Parathyroid adenoma (tissue), 2 donors: Measurements from ENCODE around the gene GALNT18.
A peak's percentile ranks its signal among the peaks of the same experiment; 100 is the strongest.

Experiments
- H2AFZ ChIP-seq: fragments of 300-600 bp; sonication (generic); one replicate; pipeline ENCODE4 v1.7.0; 2017; ENCODE audit warnings: antibody characterized with exemption, mild to moderate bottlenecking
- H3K27ac ChIP-seq: fragments of 300-600 bp; sonication (generic); one replicate; pipeline ENCODE4 v1.7.0; 2017
- H3K27me3 ChIP-seq: fragments of 300-600 bp; sonication (generic); one replicate; pipeline ENCODE4 v1.7.0; 2017; ENCODE audit warnings: low read length; ENCODE audit not compliant: control insufficient read depth, insufficient read depth
- H3K36me3 ChIP-seq: fragments of 300-600 bp; sonication (generic); one replicate; pipeline ENCODE4 v1.7.0; 2017; ENCODE audit warnings: low read length; ENCODE audit not compliant: control insufficient read depth, insufficient read depth
- H3K4me1 ChIP-seq: fragments of 300-600 bp; sonication (generic); one replicate; pipeline ENCODE4 v1.7.0; 2017; ENCODE audit warnings: control low read depth
- H3K4me2 ChIP-seq: fragments of 300-600 bp; sonication (generic); one replicate; pipeline ENCODE4 v1.7.0; 2017; ENCODE audit warnings: low read length
- H3K4me3 ChIP-seq: fragments of 300-600 bp; sonication (generic); one replicate; pipeline ENCODE4 v1.7.0; 2017; ENCODE audit warnings: low read depth, low read length
- H3K79me2 ChIP-seq: fragments of 300-600 bp; sonication (generic); one replicate; pipeline ENCODE4 v1.7.0; 2017; ENCODE audit warnings: control low read depth
- H3K9ac ChIP-seq: fragments of 300-600 bp; sonication (generic); one replicate; pipeline ENCODE4 v1.7.0; 2017; ENCODE audit warnings: mild to moderate bottlenecking
- H3K9me3 ChIP-seq: fragments of 300-600 bp; sonication (generic); one replicate; pipeline ENCODE4 v1.7.0; 2017; ENCODE audit warnings: low read length; ENCODE audit not compliant: control insufficient read depth
- CTCF ChIP-seq: fragments of 300-600 bp; sonication (generic); IDR thresholded peaks from one replicate; pipeline ENCODE4 v1.7.0; 2017; ENCODE audit warnings: antibody characterized with exemption, mild to moderate bottlenecking
- donor health status: primary hyperparathyroidism.

The GALNT18 gene

GRCh38 chr11:11408436-11409221 is 213.2 kb downstream of the GALNT18 start:
- H3K9ac ChIP-seq: no peak overlapping the region
- H3K4me2 ChIP-seq: no peak overlapping the region
- peaks cover 35% of the 10 kb centered on the region for H3K4me1 ChIP-seq
- no peak overlapping the region for H3K4me3 ChIP-seq
- H3K36me3 ChIP-seq: no peaks in the 10 kb centered on the region
- H2AFZ ChIP-seq: no peak overlapping the region
- peaks cover 3% of the 10 kb centered on the region for H3K79me2 ChIP-seq
- H3K27ac ChIP-seq: no peak overlapping the region
- no peaks in the 10 kb centered on the region for H3K9me3 ChIP-seq
- no peaks in the 10 kb centered on the region for H3K27me3 ChIP-seq
- TF ChIP-seq CTCF: no peak

- Histone ChIP-seq H2AFZ (no peak overlapping the region), H3K4me1 (peaks cover 32% of the 10 kb centered on the region), H3K4me2 (no peak overlapping the region), H3K9ac (no peak overlapping the region), H3K36me3 (no peaks in the 10 kb centered on the region), H3K4me3 (no peak overlapping the region), H3K9me3 (no peaks in the 10 kb centered on the region), H3K79me2 (peaks cover 3% of the 10 kb centered on the region), H3K27me3 (no peaks in the 10 kb centered on the region), H3K27ac (no peak overlapping the region)
- TF ChIP-seq CTCF: no peak
Measured at GRCh38 chr11:11407763-11408084, 214.1 kb downstream of the GALNT18 start.

- no peak for TF ChIP-seq CTCF
- Histone ChIP-seq H2AFZ (peak overlapping the region; percentile 42), H3K4me3 (no peak overlapping the region), H3K4me2 (no peak overlapping the region), H3K4me1 (peaks cover 32% of the 10 kb centered on the region), H3K36me3 (no peaks in the 10 kb centered on the region), H3K27ac (peak overlapping the region; percentile 42), H3K27me3 (no peaks in the 10 kb centered on the region), H3K79me2 (peaks cover 3% of the 10 kb centered on the region), H3K9me3 (no peaks in the 10 kb centered on the region), H3K9ac (no peak overlapping the region)
Measured at GRCh38 chr11:11407065-11407762, 214.6 kb downstream of the GALNT18 start.

- Histone ChIP-seq H2AFZ (peak overlapping the region; percentile 42), H3K27me3 (no peaks in the 10 kb centered on the region), H3K79me2 (peaks cover 3% of the 10 kb centered on the region), H3K4me3 (no peak overlapping the region), H3K4me1 (peaks cover 32% of the 10 kb centered on the region), H3K9ac (no peak overlapping the region), H3K36me3 (no peaks in the 10 kb centered on the region), H3K9me3 (no peaks in the 10 kb centered on the region), H3K27ac (peak overlapping the region; percentile 42), H3K4me2 (no peak overlapping the region)
- TF ChIP-seq CTCF: no peak
Measured at GRCh38 chr11:11406652-11407051, 215.2 kb downstream of the GALNT18 start.
